Left colon (tissue), 2 donors: ENCODE measurements around the gene RAB36. TPM values are rescaled to one million over a fixed set of nuclear protein-coding genes. Genes with fewer than 3 reads are reported as not detected.

Experiments used
- ATAC-seq: fragments of 200-7000 bp; cut with Tn5 transposase; one replicate; pipeline ENCODE4 v1.9.1; 2020; ENCODE audit warnings: mild to moderate bottlenecking, moderate library complexity
- DNase-seq, 2 donors: peaks; one replicate each; pipeline ENCODE4 v3.0.0-alpha.2; 2020
- intact Hi-C, 2 donors: fragments of 100-400 bp; cut with DNase I in 1 of 2; cut with micrococcal nuclease in 1 of 2; formaldehyde crosslinking; loops; one replicate each; pipeline versions ENCODE4 v1.11.2 to v1.14.0; 2022; cut with DNase I, micrococcal nuclease
- total RNA-seq, 2 donors: library from RNA; stranded (reverse); fragmentation: NEBNext Ultra II Directional; extraction: Animal tissue kit (Norgen Biotek cat#: 25700); gene quantifications; one replicate each; pipeline ENCODE4 v1.2.1, GENCODE V29; 2021
- donor health status: DM: no; HTN: no; CAD: no.
- donor health status: DM: yes; HTN: yes; CAD: no.

The RAB36 gene
- total RNA-seq, 2 donors from 2014 or later = 1.1 to 1.2 TPM

DNA sequence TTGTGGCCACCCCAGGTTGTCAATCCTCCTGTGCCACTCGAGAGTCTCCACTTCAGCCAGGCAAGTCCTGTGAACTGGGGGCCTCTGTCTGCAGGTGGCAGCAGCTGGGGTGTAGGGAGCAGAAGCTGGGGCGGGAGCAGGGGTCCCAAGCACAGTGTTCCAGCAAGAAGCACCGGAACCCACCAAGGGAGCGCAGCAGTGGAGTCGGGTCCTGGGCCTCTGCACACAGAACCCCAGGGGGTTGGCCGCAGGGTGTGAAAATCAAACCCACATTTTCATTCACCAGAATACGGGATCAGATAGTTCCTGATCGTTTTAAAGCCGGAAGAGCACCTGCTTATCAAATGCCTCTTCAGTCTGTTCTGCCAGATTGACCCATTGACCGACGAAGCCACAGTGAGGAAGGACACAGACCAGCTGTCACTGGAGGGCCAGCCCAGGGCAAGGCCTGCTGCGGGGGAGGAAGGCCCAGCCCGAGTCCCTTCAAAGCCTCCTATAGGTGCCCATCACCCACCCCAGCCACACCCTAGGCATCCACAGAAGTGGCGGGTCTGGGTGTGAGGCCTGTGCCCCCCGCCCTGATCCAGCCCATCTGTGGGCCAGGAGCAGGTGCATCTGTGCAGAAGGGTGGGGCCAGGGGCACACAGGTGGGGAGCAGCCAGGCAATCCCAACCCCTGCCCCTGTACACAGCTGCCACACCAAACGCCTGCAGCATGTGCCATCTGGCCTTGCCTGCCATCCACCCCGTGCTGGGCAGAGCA, 37.6 kb upstream of the RAB36 start:
- intact Hi-C loops = no loop called here
- peak; percentile 27 to 52 for DNase-seq
- peak; percentile 76 for ATAC-seq

DNA sequence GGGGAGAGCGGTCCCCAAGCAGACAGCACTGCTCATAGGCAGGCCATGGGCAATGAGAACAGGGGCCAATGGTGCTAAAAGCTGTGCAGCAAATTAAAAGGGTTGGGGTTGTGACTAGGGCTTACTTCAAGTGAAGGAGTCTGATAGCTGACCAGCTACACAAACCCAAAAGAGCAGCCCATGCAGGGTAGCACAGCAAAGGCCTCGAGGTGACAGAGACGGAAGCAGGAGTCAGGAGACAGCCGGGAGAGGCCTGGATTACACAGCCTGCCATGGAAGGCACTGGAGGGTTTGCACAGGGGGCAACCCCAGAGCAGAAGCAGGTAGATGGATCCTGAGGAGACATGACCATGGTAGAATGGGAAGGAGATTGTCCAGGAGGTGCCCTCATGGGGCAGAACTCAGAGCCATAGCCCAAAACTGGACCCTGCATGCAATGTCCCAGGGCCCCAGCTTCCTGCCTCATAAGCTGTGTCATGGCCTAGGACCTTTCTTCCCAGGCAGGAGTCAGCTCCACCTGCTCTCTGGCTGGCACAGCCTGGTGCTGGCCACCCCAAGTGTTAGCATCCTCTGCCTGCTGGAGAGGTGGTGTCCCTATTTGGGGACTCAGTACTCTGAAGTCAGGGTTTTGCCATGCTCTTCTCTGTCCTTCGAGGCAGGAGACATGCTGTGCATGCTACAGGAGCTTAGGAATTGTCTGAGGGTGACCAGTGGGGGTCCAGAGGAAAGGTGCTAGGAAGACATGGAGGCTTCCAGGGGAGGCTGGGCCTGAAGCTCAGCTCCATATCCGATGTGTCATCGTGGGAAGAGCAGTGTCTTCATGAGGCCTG, 36.8 kb upstream of the RAB36 start:
- ATAC-seq = no peak
- no peak for DNase-seq

DNA sequence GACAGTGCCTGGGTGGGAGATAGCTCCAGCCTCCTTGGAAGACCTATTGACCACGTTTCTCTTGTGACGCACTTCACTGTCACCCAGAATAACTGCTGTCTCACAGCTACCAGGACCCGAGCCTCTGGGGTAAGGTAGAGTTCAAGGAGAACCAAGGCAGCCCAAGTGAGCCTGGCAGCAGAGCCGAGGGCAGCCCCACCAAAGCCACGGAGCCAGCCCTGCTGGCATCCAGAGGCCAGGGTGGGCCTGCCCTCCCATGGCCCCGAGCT, 36.3 kb upstream of the RAB36 start:
- no peak for DNase-seq
- ATAC-seq = no peak
- intact Hi-C loops = no loop called here

More for the DNA sequence above, 36.8 kb upstream of the RAB36 start:
- intact Hi-C loops = no loop called here

DNA sequence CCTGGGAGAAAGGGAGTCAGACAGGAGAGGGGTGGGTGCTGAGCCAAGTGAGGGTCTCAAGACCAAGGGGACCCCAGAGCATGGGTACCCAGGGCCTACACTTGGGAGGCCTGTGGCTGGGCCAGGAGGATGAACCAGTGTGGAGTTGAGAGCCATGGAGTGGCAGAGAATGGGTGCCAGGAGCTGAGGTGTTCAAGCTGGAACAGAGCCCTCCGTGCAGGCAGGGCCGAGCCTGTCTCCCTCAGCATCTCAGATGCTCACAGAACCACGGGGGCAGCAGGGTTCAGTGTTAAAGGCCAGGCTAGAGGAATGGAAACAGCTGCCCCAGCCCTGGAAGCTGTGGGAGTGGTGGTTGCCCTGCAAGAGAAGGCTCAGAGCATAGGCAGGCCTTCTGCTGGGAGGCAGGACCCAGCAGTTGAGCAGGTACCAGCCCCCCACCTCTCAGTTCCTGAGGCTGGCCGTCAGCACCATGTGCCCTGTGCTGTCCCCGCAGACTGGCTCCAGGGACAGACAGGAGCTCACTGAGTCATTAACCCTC, 35.8 kb upstream of the RAB36 start:
- intact Hi-C loops = no loop called here
- ATAC-seq = no peak

DNA sequence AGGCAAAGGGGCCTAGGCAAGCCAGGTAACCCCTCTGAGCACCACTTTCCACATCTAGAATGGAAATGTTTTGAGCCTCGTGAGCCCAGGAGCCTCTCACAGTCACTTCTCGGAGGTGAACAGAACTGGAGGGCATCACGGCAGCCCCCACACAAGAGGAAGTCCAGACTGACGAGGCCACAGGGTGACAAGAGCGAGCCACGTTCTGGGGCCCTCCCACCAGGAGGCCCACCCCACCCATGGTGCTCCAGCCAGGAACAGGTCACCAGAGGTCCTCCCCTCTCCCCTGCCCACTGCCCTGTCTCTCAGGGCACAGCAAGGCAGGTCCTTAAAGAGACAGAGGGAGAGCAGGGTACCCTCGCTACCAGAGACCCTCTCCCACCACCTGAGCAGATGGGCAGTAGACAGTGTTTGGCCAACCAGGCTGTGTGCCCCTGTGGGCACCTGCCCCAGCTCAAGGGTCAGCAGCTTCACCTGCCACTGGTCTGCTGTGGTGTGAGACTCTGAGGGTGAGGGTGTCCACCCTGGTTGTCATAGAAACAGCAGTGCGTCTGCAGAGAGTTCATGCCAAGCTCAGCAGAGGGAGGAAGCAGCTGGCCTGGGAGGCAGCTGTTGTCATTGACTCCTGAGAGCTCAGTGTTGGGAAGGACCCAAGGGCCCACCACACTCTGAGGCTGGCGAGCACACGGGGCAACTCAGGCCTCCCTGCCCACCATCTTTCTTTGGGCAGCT, 34.9 kb upstream of the RAB36 start:
- DNase-seq = no peak
- ATAC-seq = no peak
- intact Hi-C loops = no loop called here

More for the DNA sequence above, 35.8 kb upstream of the RAB36 start:
- DNase-seq = no peak

DNA sequence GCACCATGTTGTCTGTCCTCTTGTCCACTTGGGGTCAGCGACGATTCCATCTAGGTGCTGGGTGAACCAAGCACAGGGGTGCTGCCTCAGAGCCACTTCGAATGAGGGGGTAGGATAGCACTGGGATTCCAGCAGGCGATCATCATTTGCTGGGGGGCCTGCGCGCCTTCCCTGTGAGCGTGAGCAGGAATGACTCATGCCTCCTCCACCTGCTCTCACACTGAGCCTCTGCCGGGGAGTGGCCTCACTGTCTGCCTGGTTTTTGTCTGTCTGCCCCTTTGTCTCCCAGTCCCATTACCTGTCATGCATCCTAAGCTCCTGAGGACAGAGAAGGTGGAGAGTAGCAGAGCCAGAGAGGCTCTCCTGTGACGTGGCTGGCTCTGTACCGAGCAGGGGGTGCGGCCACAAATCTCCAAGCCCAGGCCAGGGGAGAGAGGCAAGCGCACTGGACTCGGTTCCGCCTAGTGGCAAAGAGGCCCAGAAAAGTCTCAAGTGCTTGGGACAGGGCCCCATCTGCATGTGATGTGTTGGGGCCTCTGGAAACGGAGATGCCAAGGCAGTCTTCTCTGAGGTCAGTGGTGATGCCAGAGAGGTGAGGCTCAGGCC, 34.3 kb upstream of the RAB36 start:
- intact Hi-C loops = no loop called here
- ATAC-seq (no peak), DNase-seq (no peak)

DNA sequence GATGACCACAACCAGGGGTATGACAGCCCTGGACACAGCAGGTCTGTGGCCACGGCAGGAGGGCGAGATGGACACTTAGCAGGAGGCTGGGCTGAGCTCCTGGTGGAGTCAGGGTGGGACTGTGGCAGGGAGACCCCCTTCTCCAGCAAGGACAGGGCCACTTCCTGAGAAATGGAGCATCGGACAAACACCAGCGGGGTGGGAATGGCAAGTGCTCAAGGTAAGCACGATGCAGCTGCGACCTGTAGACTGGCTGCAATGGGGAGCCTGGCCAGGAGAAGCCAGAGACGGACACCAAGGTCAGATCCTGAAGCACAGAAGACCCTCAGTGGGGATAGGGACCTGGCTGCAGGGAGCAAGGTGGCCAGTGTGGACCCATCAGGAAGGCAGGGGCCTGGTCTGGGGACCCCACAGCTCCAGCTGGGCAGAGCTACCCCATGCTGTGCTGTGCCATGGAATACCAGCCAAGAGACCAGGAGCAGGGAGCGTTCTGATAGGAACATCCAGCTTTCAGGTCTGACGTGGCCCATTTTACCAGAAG, 32.7 kb upstream of the RAB36 start:
- intact Hi-C loops = no loop called here
- ATAC-seq (no peak), DNase-seq (no peak)

DNA sequence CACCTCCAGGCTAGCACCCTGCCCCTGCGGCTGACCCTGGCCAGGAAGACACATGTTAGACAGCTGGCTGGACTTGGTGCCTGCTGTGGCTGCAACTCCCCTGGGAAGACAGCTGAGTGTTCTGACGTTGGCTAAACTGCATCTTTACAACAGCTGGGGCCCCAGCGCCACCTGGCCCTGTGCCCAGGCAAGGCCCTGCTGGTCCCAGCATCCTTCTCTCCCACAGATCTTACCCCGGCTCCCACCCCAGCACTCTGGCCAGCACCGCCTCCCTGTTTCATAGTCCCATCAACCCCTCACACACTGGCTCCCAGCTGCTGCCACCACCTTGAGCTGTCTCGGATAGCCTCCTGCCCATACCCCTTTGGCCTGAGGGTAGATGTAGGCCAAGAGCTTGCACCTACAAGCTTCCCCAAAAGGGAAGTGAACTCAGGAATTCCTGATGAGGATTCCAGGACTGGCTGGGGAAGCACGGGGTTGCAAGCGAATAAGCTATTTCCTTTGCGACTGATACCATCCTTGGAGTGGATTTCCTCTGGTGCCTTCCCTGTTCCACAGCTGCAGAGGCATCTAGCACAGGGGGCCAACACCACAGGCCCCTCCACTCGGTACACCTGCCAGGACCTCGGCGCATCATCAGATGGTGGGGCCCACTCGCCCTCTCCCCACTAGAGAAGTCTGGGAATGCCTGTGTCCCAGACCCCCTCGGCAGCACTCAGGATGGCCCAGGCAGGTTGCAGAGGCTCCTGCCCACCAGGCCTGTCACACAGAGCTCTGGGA, 32.0 kb upstream of the RAB36 start:
- no peak for DNase-seq
- peak; percentile 18 for ATAC-seq
- intact Hi-C loops = no loop called here

DNA sequence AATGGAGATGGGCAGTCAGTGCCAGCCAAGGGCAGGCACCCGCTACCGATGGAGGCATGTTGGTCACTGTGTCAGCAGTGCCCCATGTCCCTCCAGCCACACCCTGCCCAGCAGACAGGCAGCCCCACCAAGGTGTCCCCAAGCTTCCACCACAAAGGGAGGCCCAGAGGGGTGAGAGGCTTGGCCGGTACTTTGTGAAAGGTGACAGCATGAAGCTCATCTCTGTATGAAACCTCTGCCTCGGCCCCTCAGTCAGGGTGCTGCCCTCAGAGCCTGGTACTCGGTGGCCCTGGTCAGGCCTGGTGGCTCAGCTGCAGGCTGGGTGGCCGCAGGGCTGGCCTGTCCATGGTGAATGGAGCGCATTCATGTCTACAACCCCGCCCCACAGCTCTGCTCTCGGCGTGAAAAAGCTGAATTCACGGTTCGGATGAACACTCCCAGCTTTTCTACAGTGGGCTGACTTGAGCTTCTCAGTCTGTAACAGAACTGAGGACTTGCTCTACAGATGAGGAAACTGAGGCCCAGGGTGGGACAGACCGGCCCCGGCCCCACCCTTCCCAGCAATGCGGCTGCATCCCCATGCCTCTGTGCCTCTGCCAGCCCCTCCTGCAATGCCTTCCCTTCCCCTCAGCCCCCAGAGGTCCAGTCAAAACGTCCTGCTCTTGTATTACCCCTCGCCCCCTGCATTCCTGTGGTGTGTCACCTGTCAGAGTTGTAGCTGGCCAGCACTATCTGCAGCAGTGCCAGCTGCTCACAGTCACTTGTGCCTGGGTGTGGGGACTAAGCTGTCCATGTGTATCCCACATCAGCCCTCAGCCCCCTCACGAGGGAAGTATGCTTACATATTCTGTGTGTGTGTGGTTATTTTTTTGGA, 31.2 kb upstream of the RAB36 start:
- ATAC-seq (no peak), DNase-seq (no peak)
- intact Hi-C loops = no loop called here

DNA sequence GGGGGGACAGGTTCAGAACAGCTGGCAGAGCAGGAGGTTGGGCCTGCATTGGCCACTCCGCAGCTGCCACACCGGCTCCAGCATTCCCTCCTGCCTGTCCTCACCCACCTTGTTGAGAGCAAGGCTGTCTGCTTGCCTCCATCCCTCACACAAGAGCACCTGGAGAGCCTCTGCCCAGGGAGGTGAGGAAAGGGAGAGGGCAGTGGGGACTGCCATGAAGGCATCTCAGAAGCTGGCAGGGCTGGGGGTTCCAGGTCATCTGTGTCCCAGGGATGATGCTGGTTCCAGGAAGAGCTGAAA, 30.6 kb upstream of the RAB36 start:
- no peak for DNase-seq
- intact Hi-C loops = no loop called here
- ATAC-seq = no peak

DNA sequence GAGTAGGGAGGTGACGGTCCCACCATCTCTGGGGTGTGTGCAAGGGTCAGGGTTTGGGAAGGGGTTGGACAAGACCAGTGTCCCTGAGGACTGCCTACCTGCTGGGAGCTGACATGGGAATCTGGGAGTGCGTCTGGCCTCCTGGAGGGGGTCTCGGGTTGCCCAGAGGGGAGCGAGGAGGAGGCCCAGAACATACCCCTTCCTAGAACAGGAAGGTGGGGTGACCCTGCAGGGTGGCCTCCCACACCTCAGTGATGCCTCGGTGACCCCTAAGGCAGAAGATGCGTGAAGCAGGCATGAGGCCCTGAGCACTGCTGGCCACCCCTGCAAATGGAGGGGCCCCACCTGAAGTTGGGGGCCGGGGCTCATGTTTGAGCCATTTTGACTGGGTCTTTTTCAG, 29.9 kb upstream of the RAB36 start:
- DNase-seq (no peak), ATAC-seq (no peak)
- intact Hi-C loops = no loop called here

DNA sequence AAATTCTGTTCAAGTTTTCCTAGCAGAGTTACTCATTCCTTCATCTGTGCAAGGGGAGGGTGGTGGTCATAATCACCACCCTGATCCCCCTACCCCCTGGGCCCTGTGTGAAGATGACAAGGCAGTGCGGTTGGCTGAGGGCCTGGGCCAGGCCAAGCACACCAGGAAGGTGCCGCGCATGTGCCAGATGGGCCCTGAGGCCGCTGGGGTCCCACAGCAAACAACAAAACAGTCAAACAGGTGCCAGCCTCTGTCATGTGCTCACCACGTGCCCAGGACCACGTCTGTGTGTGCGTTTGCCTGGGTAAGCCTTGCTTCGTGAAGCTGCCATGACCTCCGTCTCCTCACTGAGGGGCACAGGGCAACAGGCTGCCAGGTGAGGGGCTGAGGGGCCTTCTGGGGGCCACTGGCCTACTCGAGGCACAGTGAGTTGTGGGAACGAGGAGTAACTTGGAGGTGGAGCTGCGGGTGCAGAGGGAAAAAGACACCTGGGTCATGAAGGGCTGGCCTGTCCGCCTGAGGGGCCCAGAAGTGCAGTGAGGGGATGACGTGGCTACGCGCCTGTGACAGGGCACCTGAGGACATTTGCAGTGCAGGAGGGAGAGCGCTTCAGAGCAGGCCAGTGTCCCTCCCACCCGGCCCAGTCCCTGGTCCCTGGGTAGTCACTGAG, 29.3 kb upstream of the RAB36 start:
- intact Hi-C loops = no loop called here
- no peak for DNase-seq
- ATAC-seq = no peak

DNA sequence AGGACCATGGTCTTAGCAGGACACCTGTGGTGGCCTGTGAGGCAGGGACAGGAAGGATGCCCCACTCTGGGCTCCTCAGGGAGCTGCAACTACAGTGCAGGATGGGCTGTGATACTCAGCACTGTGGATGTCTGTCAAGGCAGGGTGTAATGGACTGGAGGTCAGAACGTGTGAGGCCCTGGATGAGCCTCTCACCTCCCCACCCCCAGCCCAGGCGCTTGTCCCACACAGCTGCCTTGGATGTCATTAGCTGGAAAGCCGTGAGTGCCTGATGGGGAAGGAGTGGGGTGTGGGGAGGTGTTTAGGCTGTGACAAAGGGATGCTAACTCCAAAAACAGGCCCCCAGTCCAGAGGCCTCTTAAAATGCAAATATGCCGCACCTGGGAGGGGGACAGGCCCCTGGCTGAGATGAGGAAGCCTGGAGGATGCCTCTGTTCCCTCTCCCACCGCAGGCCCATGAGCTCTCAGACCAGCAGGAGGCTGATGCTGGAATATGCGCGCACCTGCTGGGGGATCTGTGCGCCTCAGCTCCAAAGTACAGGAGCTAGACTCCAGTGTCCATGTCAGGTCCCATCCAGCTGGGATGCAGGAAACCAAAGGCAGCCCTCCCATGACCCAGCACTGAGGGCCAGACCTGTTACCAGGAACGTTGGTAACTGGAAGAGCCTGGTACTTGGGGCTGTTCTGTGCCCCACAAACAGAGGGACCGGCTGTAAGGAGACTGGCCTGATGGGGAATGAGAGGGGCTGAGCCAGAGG, 28.6 kb upstream of the RAB36 start:
- intact Hi-C loops = no loop called here
- DNase-seq (no peak), ATAC-seq (no peak)

DNA sequence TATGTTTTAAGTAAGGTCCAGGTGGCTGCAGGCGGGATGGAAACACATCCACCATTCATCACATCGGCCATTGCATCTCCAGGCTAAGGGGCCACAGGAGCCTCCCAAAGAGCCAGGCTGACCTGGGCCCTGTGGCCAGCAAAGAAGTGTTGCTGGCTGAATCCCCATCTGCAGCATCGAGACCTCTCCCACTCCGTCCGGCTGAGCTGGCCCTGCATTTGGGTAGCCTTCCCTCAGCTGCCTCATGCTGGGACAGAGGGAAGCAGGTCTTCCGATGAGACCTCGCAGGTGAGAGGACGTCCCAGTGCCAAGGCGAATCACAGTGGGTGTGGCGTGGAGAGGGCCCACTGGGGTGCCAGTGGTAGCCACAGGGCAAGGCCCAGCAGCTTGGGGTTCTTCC, 28.0 kb upstream of the RAB36 start:
- intact Hi-C loops = no loop called here
- DNase-seq (no peak), ATAC-seq (no peak)

DNA sequence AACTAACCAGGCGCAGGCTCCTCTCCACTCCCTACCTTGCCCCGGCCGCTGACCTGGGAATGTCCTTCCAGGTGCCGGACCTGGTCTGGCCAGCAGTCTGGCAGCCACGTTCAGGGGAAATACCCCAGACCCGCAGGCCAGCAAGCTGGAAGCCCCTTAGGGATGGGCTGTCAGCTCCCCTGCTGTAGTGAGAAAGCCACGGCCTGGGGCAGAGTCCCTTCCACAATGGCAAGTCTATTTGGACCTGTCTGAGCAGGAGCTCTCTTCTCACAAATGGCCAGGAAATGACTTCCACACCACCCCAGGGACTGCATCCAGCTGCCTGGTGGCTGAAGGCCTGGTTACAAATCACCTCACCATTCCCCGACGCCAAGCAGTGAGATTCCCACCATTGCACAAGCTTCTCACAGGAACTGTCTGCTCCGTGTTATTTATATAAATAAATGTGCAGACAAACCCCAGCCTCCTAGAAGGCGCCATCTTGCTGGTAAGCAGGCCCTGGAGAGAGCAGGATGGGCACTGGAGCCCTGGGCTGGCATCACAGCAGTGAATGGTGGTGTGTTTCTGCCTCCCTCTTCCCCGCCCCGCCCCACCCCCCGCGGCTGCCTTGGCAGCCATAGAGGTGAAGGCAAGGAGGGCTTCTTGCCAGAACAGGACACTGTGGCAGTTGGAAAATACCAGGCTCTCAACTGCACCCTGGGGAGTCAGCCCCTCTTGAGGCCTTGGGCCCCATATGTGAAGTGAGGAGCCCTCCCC, 27.2 kb upstream of the RAB36 start:
- ATAC-seq (no peak), DNase-seq (no peak)
- intact Hi-C loops = no loop called here
